MCF 10A (cell line): ENCODE measurements around the gene TUB. TPM values are rescaled to one million over a fixed set of nuclear protein-coding genes. Genes with fewer than 3 reads are reported as not detected.

Experiments
- BruUV-seq: library from RNA; stranded (reverse); fragments of 400-500 nt; replicated peaks from 2 replicates; lab custom pipeline; 2021; lab: Mats Ljungman, UMichigan
- CTCF ChIA-PET: fragments of 300-600 bp; sonication (Branson Sonifier 250); formaldehyde crosslinking; extraction: SDS; loops from one replicate; lab custom pipeline; 2021; ENCODE audit warnings: antibody characterized with exemption, inconsistent platforms; lab: Yijun Ruan, JAX
- POLR2A ChIA-PET: fragments of 300-600, 350-650 bp; sonication (Branson Sonifier 250); formaldehyde crosslinking; extraction: SDS; loops from one replicate; lab custom pipeline; 2020; ENCODE audit warnings: antibody characterized with exemption, inconsistent platforms; lab: Yijun Ruan, JAX
- DNase-seq: peaks from one replicate; pipeline ENCODE4 v3.0.0-alpha.2; 2018; ENCODE audit not compliant: unreplicated experiment
- H3K27ac Mint-ChIP-seq: one replicate; pipeline ENCODE4 v1.8.0; 2022; ENCODE audit warnings: mild to moderate bottlenecking, low read depth, mixed read lengths; ENCODE audit not compliant: unreplicated experiment
- H3K27me3 Mint-ChIP-seq: one replicate; pipeline ENCODE4 v1.8.0; 2022; ENCODE audit warnings: mixed read lengths; ENCODE audit not compliant: insufficient read depth, unreplicated experiment
- H3K36me3 Mint-ChIP-seq: one replicate; pipeline ENCODE4 v1.8.0; 2022; ENCODE audit warnings: mild to moderate bottlenecking, moderate library complexity, mixed read lengths; ENCODE audit not compliant: insufficient read depth, unreplicated experiment
- H3K4me1 Mint-ChIP-seq: one replicate; pipeline ENCODE4 v1.8.0; 2022; ENCODE audit warnings: mixed read lengths; ENCODE audit not compliant: insufficient read depth, unreplicated experiment
- H3K4me3 Mint-ChIP-seq: one replicate; pipeline ENCODE4 v1.8.0; 2022; ENCODE audit warnings: mild to moderate bottlenecking, moderate library complexity, mixed read lengths; ENCODE audit not compliant: unreplicated experiment
- H3K9me3 Mint-ChIP-seq: one replicate; pipeline ENCODE4 v1.8.0; 2022; ENCODE audit warnings: mixed read lengths; ENCODE audit not compliant: unreplicated experiment
- CTCF ChIP-seq: fragments of 200-600 bp; IDR thresholded peaks from one replicate; pipeline ENCODE4 v1.8.0; 2022; ENCODE audit warnings: antibody characterized with exemption, mild to moderate bottlenecking; ENCODE audit not compliant: unreplicated experiment
- intact Hi-C: fragments of 100-400 bp; cut with micrococcal nuclease; formaldehyde crosslinking; loops from 2 replicates; pipeline ENCODE4 v1.14.1; 2022
- total RNA-seq: library from RNA; stranded (reverse); gene quantifications from 2 replicates; pipeline ENCODE4 v1.2.3, GENCODE V29; 2022

Gene TUB
- total RNA-seq, 1 experiment from 2014 or later, result 1.4 TPM

- Mint-ChIP-seq H3K9me3 (no peaks in the 10 kb centered on the region), H3K27me3 (no peaks in the 10 kb centered on the region), H3K36me3 (no peaks in the 10 kb centered on the region), H3K27ac (no peak overlapping the region), H3K4me1 (no peaks in the 10 kb centered on the region), H3K4me3 (no peak overlapping the region)
- intact Hi-C loops, result no loop called here
- no TSS peak for BruUV-seq
- ChIA-PET CTCF (interaction anchor here (1.0 to 6.8 kb wide), 7 partner anchors 9 to 215 kb away, joined by 3 to 129 read pairs (median 4); no protein-coding TSS in a partner anchor), POLR2A (interaction anchor here (0.6 kb wide), 1 partner anchor 1413 kb away, joined by 4 read pairs; no protein-coding TSS in a partner anchor)
- TF ChIP-seq CTCF, result no peak
- no peak for DNase-seq
Observed at GRCh38 chr11:8107642-8108041, 26.6 kb downstream of the TUB start.

DNA sequence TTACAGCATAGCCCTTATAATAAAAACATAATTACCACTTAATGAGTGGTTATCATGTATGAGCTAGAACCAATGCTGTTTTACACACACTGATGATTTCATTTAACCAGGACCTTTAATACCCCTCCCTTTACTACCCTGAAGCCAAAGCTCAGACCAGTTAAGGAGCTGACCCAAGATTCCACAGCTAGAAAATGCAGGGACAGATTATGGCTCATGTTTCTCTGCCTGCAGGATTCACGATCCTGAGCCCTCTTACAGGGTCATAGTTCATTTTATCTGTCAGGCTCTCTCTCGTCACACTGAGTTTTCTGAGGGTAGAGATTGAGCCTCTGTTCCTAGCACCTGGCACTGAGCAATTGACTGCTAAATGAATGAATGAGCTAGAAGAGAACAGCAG is 27.4 kb downstream of the TUB start:
- intact Hi-C loops, result no loop called here
- POLR2A ChIA-PET, result interaction anchor here (0.7 kb wide), 1 partner anchor 15 kb away, joined by 5 read pairs; no protein-coding TSS in a partner anchor

GRCh38 chr11:8109675-8110074 is 28.7 kb downstream of the TUB start:
- Mint-ChIP-seq H3K9me3 (peaks cover 3% of the 10 kb centered on the region), H3K36me3 (no peaks in the 10 kb centered on the region), H3K27ac (no peak overlapping the region), H3K27me3 (no peaks in the 10 kb centered on the region), H3K4me1 (no peaks in the 10 kb centered on the region), H3K4me3 (no peak overlapping the region)
- ChIA-PET CTCF (interaction anchor here (1.6 to 6.8 kb wide), 3 partner anchors 11 to 103 kb away, joined by 11 to 129 read pairs (median 23); no protein-coding TSS in a partner anchor), POLR2A (no interaction called here)
- no peak for TF ChIP-seq CTCF
- intact Hi-C loops, result no loop called here
- DNase-seq, result no peak
- BruUV-seq, result no TSS peak

More for the DNA sequence above, 27.4 kb downstream of the TUB start:
- H3K4me1 Mint-ChIP-seq, result no peaks in the 10 kb centered on the region
- no TSS peak for BruUV-seq
- no peak for DNase-seq
- no peaks in the 10 kb centered on the region for H3K9me3 Mint-ChIP-seq
- H3K27ac Mint-ChIP-seq, result no peak overlapping the region
- H3K4me3 Mint-ChIP-seq, result no peak overlapping the region
- H3K27me3 Mint-ChIP-seq, result no peaks in the 10 kb centered on the region
- TF ChIP-seq CTCF, result no peak
- CTCF ChIA-PET, result interaction anchor here (0.6 to 6.8 kb wide), 4 partner anchors 10 to 102 kb away, joined by 3 to 129 read pairs (median 20); no protein-coding TSS in a partner anchor
- no peaks in the 10 kb centered on the region for H3K36me3 Mint-ChIP-seq

GRCh38 chr11:8110396-8110795 is 29.4 kb downstream of the TUB start:
- no peaks in the 10 kb centered on the region for H3K36me3 Mint-ChIP-seq
- peaks cover 10% of the 10 kb centered on the region for H3K9me3 Mint-ChIP-seq
- no peaks in the 10 kb centered on the region for H3K4me1 Mint-ChIP-seq
- no peak for TF ChIP-seq CTCF
- no peak overlapping the region for H3K27ac Mint-ChIP-seq
- H3K27me3 Mint-ChIP-seq, result no peaks in the 10 kb centered on the region
- BruUV-seq, result no TSS peak
- intact Hi-C loops, result no loop called here
- ChIA-PET POLR2A (no interaction called here), CTCF (interaction anchor here (0.8 to 6.8 kb wide), 4 partner anchors 12 to 104 kb away, joined by 4 to 129 read pairs (median 17); no protein-coding TSS in a partner anchor)
- DNase-seq, result no peak
- no peak overlapping the region for H3K4me3 Mint-ChIP-seq
